Hindlimb muscle (tissue), 1 donor: ENCODE data around the gene TRPT1. TPM values are rescaled to one million over a fixed set of nuclear protein-coding genes. Genes with fewer than 3 reads are reported as not detected.

Source experiments
- polyA plus RNA-seq: library from polyadenylated mRNA; unstranded; fragments of 120-200 nt; gene quantifications from one replicate; pipeline ENCODE4 v1.2.1, GENCODE V29; 2013; ENCODE audit not compliant: insufficient read length

The TRPT1 gene
- polyA plus RNA-seq, 1 donor, result 81.4 TPM

Other genes with a start within 250 kb of the TRPT1 start
- gene OTUB1, start 239.7 kb downstream of the TRPT1 start, polyA plus RNA-seq, result 49.5 TPM
- gene FLRT1, start 190.3 kb downstream of the TRPT1 start, polyA plus RNA-seq, result 2.8 TPM
- 77.9 TPM for gene MACROD1, start 60.1 kb downstream of the TRPT1 start, polyA plus RNA-seq
- 125 TPM for gene STIP1, start 40.0 kb downstream of the TRPT1 start, polyA plus RNA-seq
- gene FERMT3, start 19.5 kb downstream of the TRPT1 start, polyA plus RNA-seq, result 11.1 TPM
- gene NUDT22, start 88 bp upstream of the TRPT1 start, polyA plus RNA-seq, result 17.2 TPM
- 66.2 TPM for gene DNAJC4, start 4.4 kb upstream of the TRPT1 start, polyA plus RNA-seq
- 101 TPM for gene VEGFB, start 8.4 kb upstream of the TRPT1 start, polyA plus RNA-seq
- 51.5 TPM for gene FKBP2, start 14.9 kb upstream of the TRPT1 start, polyA plus RNA-seq
- gene PPP1R14B, start 20.8 kb upstream of the TRPT1 start, polyA plus RNA-seq, result 177 TPM
- 12.4 TPM for gene PLCB3, start 25.3 kb upstream of the TRPT1 start, polyA plus RNA-seq
- 31.0 TPM for gene BAD, start 58.5 kb upstream of the TRPT1 start, polyA plus RNA-seq
- gene GPR137, start 59.7 kb upstream of the TRPT1 start, polyA plus RNA-seq, result 23.1 TPM
- gene KCNK4, start 65.1 kb upstream of the TRPT1 start, polyA plus RNA-seq, result not detected
- not detected for gene CATSPERZ, start 74.2 kb upstream of the TRPT1 start, polyA plus RNA-seq
- gene ESRRA, start 79.3 kb upstream of the TRPT1 start, polyA plus RNA-seq, result 34.0 TPM
- gene TRMT112, start 91.4 kb upstream of the TRPT1 start, polyA plus RNA-seq, result 179 TPM
- gene PRDX5, start 91.9 kb upstream of the TRPT1 start, polyA plus RNA-seq, result 129 TPM
- 4.5 TPM for gene CCDC88B, start 114.0 kb upstream of the TRPT1 start, polyA plus RNA-seq
- 16.1 TPM for gene RPS6KA4, start 133.0 kb upstream of the TRPT1 start, polyA plus RNA-seq